Endothelial cell of umbilical vein (primary cell): ENCODE data around the gene SOCS7.
A peak's percentile ranks its signal among the peaks of the same experiment; 100 is the strongest.

ENCODE experiments used
- EZH2 ChIP-seq: IDR thresholded peaks from 2 replicates; pipeline ENCODE4 v1.6.1; 2012; ENCODE audit warnings: borderline replicate concordance, low read depth, mild to moderate bottlenecking, moderate library complexity, low read length, inconsistent platforms; ENCODE audit not compliant: severe bottlenecking
- GATA2 ChIP-seq: IDR thresholded peaks from 2 replicates; pipeline ENCODE4 v1.7.0; 2011; ENCODE audit warnings: low read depth, mild to moderate bottlenecking, moderate library complexity, mixed read lengths, low read length; ENCODE audit not compliant: insufficient read length, insufficient read depth
- JUN ChIP-seq: IDR thresholded peaks from 2 replicates; pipeline ENCODE4 v1.6.1; 2011; ENCODE audit warnings: borderline replicate concordance, low read depth; ENCODE audit not compliant: insufficient read length, insufficient read depth
- POLR2A ChIP-seq: IDR thresholded peaks from 2 replicates; pipeline ENCODE4 v1.6.1; 2012; ENCODE audit warnings: low read depth, mild to moderate bottlenecking, control low read depth, low read length
- POLR2AphosphoS5 ChIP-seq: IDR thresholded peaks from 2 replicates; pipeline ENCODE4 v1.6.1; 2012; ENCODE audit warnings: low read depth, mild to moderate bottlenecking, control low read depth, low read length, moderate library complexity; ENCODE audit not compliant: insufficient read depth
- TF ChIP-seq, protein P1 (sequence below), 2 donors: IDR thresholded peaks; 1 replicate in 1 of 2; 2 replicates in 1 of 2; pipeline ENCODE4 v1.5.1; 2011; ENCODE audit warnings: low read length in 2 of 2, mild to moderate bottlenecking in 2 of 2, moderate library complexity in 2 of 2, control low read depth in 1 of 2, inconsistent platforms in 1 of 2, low read depth in 1 of 2; ENCODE audit not compliant: insufficient read depth in 1 of 2; ENCODE audit errors: extremely low read depth in 1 of 2
- TF ChIP-seq, protein P2 (sequence below): IDR thresholded peaks from 2 replicates; pipeline ENCODE4 v1.6.1; 2011; ENCODE audit not compliant: insufficient read depth, insufficient read length

DNA sequence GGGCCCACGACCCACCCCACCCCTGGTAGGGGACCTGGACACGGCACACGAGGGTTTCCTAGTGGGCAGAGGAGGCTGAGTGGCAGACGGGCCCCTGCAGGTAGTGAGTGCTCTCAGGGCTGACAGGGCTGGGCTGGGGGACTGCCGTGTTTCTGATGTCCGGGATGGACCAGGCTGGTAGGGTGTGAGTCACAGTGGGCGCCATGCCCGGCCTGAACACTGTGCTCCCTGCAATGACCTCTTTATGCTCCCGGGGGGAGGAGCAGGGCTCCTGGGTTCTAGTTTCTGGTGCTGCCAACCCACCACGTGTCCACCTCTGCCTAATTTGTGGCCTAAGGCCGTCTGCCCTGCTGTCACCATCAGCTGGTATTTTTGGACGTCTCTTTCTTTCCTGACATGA lies 102.9 kb downstream of the SOCS7 start:
- TF ChIP-seq POLR2A, result peak; percentile 79
- no peak for TF ChIP-seq EZH2
- peak; percentile 89 for TF ChIP-seq POLR2AphosphoS5
- TF ChIP-seq, protein P1, sequence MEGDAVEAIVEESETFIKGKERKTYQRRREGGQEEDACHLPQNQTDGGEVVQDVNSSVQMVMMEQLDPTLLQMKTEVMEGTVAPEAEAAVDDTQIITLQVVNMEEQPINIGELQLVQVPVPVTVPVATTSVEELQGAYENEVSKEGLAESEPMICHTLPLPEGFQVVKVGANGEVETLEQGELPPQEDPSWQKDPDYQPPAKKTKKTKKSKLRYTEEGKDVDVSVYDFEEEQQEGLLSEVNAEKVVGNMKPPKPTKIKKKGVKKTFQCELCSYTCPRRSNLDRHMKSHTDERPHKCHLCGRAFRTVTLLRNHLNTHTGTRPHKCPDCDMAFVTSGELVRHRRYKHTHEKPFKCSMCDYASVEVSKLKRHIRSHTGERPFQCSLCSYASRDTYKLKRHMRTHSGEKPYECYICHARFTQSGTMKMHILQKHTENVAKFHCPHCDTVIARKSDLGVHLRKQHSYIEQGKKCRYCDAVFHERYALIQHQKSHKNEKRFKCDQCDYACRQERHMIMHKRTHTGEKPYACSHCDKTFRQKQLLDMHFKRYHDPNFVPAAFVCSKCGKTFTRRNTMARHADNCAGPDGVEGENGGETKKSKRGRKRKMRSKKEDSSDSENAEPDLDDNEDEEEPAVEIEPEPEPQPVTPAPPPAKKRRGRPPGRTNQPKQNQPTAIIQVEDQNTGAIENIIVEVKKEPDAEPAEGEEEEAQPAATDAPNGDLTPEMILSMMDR (IDR thresholded peaks at IDR 0.05; ENCODE audit: extremely low read depth in 1 of 2, insufficient read depth in 1 of 2, low read depth in 1 of 2, low read length in 2 of 2), result no peak
- TF ChIP-seq, protein P2, sequence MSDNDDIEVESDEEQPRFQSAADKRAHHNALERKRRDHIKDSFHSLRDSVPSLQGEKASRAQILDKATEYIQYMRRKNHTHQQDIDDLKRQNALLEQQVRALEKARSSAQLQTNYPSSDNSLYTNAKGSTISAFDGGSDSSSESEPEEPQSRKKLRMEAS, result peak; percentile 5
- peak; percentile 39 for TF ChIP-seq JUN
- TF ChIP-seq GATA2, result no peak
